Measurements from ENCODE around the gene MOB3B. TPM values are rescaled to one million over a fixed set of nuclear protein-coding genes. Genes with fewer than 3 reads are reported as not detected.

MOB3B gene
- total RNA-seq, 4 donors from 2014 or later, result 8.2 to 16.5 (median 10.5) TPM

GRCh38 chr9:27491154-27491553 lies 38.5 kb downstream of the MOB3B start:
- no peak for DNase-seq (ENCODE audit: low spot score in 2 of 2)
- WGBS, 2 donors, result 46 to 64% methylated on average over 1 of the region's 1 CpG
- TF ChIP-seq CTCF (IDR thresholded peaks at IDR 0.05), result no peak
- TF ChIP-seq POLR2A (IDR thresholded peaks at IDR 0.05), result no peak
- H3K4me3 ChIP-seq (ENCODE audit: low read depth, poor library complexity, severe bottlenecking), result no peak overlapping the region
- intact Hi-C loops (cut with DNase I; ENCODE audit: low total_unique reads), result no loop called here

GRCh38 chr9:27489087-27489876 lies 40.3 kb downstream of the MOB3B start:
- intact Hi-C loops (cut with DNase I; ENCODE audit: low total_unique reads), result no loop called here
- 87 to 88% methylated on average over 5 of the region's 5 CpGs for WGBS, 2 donors
- no peak for DNase-seq (ENCODE audit: low spot score in 2 of 2)
- no peak for TF ChIP-seq POLR2A (IDR thresholded peaks at IDR 0.05)
- TF ChIP-seq CTCF (IDR thresholded peaks at IDR 0.05), result no peak
- H3K4me3 ChIP-seq (ENCODE audit: low read depth, poor library complexity, severe bottlenecking), result no peak overlapping the region

- DNase-seq (ENCODE audit: low spot score in 2 of 2), result no peak
- intact Hi-C loops (cut with DNase I; ENCODE audit: low total_unique reads), result no loop called here
- WGBS, 2 donors, result 88 to 93% methylated on average over 1 of the region's 1 CpG
- TF ChIP-seq POLR2A (IDR thresholded peaks at IDR 0.05) (no peak), CTCF (IDR thresholded peaks at IDR 0.05) (no peak)
- no peak overlapping the region for H3K4me3 ChIP-seq (ENCODE audit: low read depth, poor library complexity, severe bottlenecking)
These were observed 41.7 kb downstream of the MOB3B start for GRCh38 chr9:27487927-27488326.

- no peak for DNase-seq (ENCODE audit: low spot score in 2 of 2)
- 54 to 65% methylated on average over 5 of the region's 5 CpGs for WGBS, 2 donors
- intact Hi-C loops (cut with DNase I; ENCODE audit: low total_unique reads), result no loop called here
- no peak for TF ChIP-seq CTCF (IDR thresholded peaks at IDR 0.05)
- no peak for TF ChIP-seq POLR2A (IDR thresholded peaks at IDR 0.05)
- H3K4me3 ChIP-seq (ENCODE audit: low read depth, poor library complexity, severe bottlenecking), result no peak overlapping the region
These were observed 42.4 kb downstream of the MOB3B start for GRCh38 chr9:27487128-27487640.

- intact Hi-C loops (cut with DNase I; ENCODE audit: low total_unique reads), result no loop called here
- WGBS, 2 donors, result 97 to 100% methylated on average over 1 of the region's 1 CpG
- TF ChIP-seq CTCF (IDR thresholded peaks at IDR 0.05) (no peak), POLR2A (IDR thresholded peaks at IDR 0.05) (no peak)
- DNase-seq (ENCODE audit: low spot score in 2 of 2), result no peak
- no peak overlapping the region for H3K4me3 ChIP-seq (ENCODE audit: low read depth, poor library complexity, severe bottlenecking)
These were observed 44.5 kb downstream of the MOB3B start for GRCh38 chr9:27485158-27485557.
